ENCODE results near the gene FAM3A.
A peak's percentile ranks its signal among the peaks of the same experiment; 100 is the strongest.
"Not testable (repeated sequence)": the region's sequence is repeated elsewhere in the genome, so short reads cannot be mapped to it uniquely, and the experiment has no call there.

Gene FAM3A

GRCh38 chrX:154541589-154541895 lies 25.5 kb upstream of the FAM3A start:
- no peak for DNase-seq (ENCODE audit: low spot score)
- H3K27ac ChIP-seq: peak overlapping the region; percentile 96
- CTCF ChIA-PET: interaction anchor here (1.1 to 3.1 kb wide), 3 partner anchors 15 to 168 kb away, joined by 3 to 12 read pairs (median 3); no protein-coding TSS in a partner anchor
- POLR2A ChIA-PET (ENCODE audit: low non-redundant PET): no interaction called here
- no peak for TF ChIP-seq CTCF (conservative IDR thresholded peaks at IDR 0.05; ENCODE audit: low read depth)

DNA sequence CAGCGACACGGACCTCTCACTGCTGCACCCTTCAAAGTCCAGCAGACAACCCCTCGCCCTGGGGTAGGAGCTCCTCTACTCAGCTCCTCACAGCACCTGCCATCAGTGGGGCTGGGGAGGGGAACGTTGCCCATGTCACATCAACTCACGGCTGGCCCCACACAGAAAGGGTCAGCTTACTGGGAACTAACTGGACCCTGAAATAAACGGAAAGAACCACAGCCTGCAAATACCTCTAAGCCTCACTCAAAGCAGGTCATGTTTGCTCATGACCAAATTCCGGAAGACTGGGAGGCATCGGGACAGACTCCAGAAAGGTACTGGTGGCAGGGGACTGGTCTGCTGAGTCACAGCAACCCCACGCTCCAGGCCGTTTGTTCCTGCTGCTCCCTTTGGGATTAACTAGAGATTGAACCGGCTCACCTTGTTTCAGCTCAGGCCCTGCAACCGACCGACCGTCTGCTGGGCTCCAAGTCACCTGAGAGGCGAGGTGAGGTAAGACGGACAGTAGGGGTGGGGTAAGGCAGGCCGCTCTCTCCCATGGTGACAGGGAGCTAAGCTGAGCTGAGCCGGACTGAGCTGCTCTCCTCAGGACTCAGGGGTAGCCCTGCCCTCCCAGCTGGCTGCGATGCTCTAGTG lies 25.0 kb upstream of the FAM3A start:
- no peak for TF ChIP-seq CTCF (conservative IDR thresholded peaks at IDR 0.05; ENCODE audit: low read depth)
- ChIA-PET POLR2A (ENCODE audit: low non-redundant PET) (no interaction called here), CTCF (interaction anchor here (1.3 to 3.1 kb wide), 2 partner anchors 14 to 168 kb away, joined by 3 to 12 read pairs; no protein-coding TSS in a partner anchor)
- peak; percentile 30 for DNase-seq (ENCODE audit: low spot score)
- H3K27ac ChIP-seq: peak overlapping the region; percentile 96

DNA sequence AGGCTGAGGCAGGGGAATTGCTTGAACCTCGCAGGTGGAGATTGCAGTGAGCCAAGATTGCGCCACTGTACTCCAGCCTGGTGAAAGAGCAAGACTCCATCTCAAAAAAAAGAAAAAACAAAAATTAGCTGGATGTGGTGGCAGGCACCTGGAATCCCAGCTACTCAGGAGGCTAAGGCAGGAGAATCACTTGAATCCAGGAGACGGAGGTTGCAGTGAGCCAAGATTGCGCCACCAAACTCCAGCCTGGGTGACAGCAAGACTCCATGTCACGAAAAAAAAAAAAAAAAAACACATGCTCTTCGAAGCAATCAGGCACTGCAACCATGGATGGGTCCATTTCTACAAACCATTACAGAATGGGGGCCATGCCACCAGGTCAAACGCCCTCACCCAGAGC lies 24.3 kb upstream of the FAM3A start:
- CTCF ChIA-PET: interaction anchor here (1.3 to 3.1 kb wide), 2 partner anchors 13 to 167 kb away, joined by 3 to 12 read pairs; no protein-coding TSS in a partner anchor
- H3K27ac ChIP-seq: peak overlapping the region; percentile 96
- POLR2A ChIA-PET (ENCODE audit: low non-redundant PET); DNase-seq (ENCODE audit: low spot score): not testable (repeated sequence)

DNA sequence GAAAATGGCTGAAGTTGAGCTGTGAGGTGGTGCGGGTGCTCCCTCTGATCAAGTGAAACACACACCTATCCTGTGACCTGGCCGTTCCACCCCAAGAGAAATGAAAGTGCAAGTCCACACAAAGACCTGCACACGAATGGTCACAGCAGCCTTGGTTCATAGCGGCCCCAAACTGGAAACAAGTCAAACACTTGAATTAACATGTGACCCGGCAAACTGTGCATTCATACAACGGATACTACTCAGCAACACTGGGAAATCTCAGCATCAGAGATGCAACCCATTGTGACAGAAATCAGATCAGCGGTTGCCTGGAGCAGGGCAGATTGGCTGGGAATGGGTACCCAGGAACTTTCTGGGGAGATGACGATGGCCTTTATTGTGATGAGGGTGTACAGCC lies 23.0 kb upstream of the FAM3A start:
- ChIA-PET CTCF (no interaction called here), POLR2A (ENCODE audit: low non-redundant PET) (no interaction called here)
- DNase-seq (ENCODE audit: low spot score): no peak
- H3K27ac ChIP-seq: peak overlapping the region; percentile 96; the same call in 1 of the 2 replicates
- TF ChIP-seq CTCF (conservative IDR thresholded peaks at IDR 0.05; ENCODE audit: low read depth): no peak

DNA sequence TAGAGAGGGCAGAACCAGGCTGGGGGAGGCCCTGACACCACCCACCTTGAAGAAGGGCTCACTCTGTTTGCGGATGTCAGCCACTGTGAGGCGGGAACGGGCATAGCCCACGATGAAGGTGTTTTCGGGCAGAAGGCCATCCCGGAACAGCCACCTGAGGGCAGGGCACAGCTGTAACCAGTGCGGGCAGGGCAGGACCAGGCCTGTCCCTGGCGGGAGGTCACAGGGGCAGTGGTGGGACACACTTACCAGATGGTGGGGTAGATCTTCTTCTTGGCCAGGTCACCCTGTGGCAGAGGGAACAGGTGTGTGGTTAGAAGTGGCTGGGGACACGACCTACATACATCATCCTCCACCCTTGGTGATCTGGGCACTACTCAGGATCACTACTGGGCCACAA lies 19.9 kb upstream of the FAM3A start:
- DNase-seq (ENCODE audit: low spot score): no peak
- POLR2A ChIA-PET (ENCODE audit: low non-redundant PET): no interaction called here
- CTCF ChIA-PET: interaction anchor here (0.6 to 2.5 kb wide), 2 partner anchors 93 to 162 kb away, joined by 6 to 11 read pairs; partner anchors contain the start of gene FLNA
- H3K27ac ChIP-seq: peak overlapping the region; percentile 43
- TF ChIP-seq CTCF (conservative IDR thresholded peaks at IDR 0.05; ENCODE audit: low read depth): no peak

DNA sequence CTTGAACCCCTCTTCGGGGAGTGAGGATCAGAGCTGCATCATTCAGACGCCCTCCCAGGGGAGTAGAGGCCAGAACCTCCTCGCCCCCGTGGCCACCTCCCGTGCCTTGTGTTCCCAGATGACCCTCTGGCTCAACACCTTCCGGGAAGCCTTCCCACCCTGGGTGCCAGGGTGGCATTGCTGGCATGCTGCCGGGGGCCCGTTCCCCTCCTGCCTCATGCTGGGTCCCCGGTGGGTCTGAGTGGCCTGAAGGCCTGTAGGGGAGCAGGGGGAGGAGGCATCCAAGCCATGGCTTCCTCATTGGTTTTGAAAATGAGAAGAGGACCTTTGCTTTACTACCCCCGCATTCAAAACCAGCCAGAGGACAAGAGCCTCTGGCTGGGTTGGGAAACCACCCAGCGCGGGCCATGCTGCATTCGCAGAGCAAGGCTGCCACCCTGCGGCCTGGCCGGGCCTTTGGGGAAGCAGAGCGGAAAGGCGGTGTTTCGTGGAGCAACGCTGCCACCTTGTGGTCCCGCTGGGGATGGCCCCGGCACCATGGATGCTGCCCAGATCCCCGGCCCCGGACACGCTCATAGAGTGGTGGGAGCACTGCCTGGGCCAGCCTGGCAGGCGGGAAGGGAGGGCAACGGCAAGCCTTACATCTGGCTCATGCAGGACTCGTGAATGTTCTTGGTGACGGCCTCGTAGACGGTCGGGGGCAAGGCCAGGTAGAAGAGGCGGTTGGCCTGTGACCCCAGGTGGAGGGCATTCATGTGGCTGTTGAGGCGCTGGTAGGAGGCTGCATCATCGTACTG lies 18.7 kb upstream of the FAM3A start:
- POLR2A ChIA-PET (ENCODE audit: low non-redundant PET): no interaction called here
- peak; percentile 57 for DNase-seq (ENCODE audit: low spot score)
- H3K27ac ChIP-seq: peak overlapping the region; percentile 43
- peak; percentile 87 for TF ChIP-seq CTCF (conservative IDR thresholded peaks at IDR 0.05; ENCODE audit: low read depth)
- CTCF ChIA-PET: interaction anchor here (0.8 to 2.5 kb wide), 3 partner anchors 71 to 161 kb away, joined by 3 to 11 read pairs (median 3); partner anchors contain the start of gene FLNA

- DNase-seq (ENCODE audit: low spot score): no peak
- no peak for TF ChIP-seq CTCF (conservative IDR thresholded peaks at IDR 0.05; ENCODE audit: low read depth)
- ChIA-PET POLR2A (ENCODE audit: low non-redundant PET) (no interaction called here), CTCF (interaction anchor here (0.8 kb wide), 1 partner anchor 160 kb away, joined by 3 read pairs; no protein-coding TSS in a partner anchor)
- H3K27ac ChIP-seq: no peak overlapping the region
These were observed 16.7 kb upstream of the FAM3A start for GRCh38 chrX:154532690-154533089.
